Fibroblast of lung (primary cell): ENCODE results near the gene MYBBP1A.

Experiments
- EZH2 ChIP-seq: IDR thresholded peaks from 2 replicates; pipeline ENCODE4 v1.5.1; 2012; ENCODE audit warnings: low read length, control low read depth, mild to moderate bottlenecking; ENCODE audit errors: missing control alignments
- TF ChIP-seq, protein P1 (sequence below), 2 donors: IDR thresholded peaks in 1 of 2; conservative IDR thresholded peaks in 1 of 2; 1 replicate in 1 of 2; 2 replicates in 1 of 2; pipeline ENCODE4 v1.5.1; 2011 to 2012; ENCODE audit warnings: low read length in 2 of 2, control low read depth in 1 of 2, inconsistent platforms in 1 of 2, low read depth in 1 of 2, mild to moderate bottlenecking in 1 of 2

DNA sequence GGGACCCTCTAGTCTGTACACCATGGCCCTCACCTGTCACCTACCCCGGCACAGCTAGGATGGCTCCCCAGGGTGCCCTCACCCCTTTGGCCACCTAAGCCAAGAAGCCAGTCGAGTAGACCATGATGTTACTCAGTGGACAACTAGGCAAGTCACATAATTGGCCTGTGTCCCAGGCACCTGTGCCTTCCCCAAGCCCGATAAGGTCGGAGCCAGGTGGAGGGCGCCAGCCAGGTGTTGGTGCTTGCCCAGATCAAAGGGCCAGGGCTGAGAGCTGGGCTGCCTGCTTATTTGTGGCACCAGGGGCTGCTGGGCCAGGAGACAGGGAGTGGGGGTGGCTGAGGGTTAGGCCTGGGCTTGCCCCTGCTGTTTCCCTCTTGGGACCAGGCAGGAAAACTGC, 39.7 kb downstream of the MYBBP1A start:
- TF ChIP-seq, protein P1, sequence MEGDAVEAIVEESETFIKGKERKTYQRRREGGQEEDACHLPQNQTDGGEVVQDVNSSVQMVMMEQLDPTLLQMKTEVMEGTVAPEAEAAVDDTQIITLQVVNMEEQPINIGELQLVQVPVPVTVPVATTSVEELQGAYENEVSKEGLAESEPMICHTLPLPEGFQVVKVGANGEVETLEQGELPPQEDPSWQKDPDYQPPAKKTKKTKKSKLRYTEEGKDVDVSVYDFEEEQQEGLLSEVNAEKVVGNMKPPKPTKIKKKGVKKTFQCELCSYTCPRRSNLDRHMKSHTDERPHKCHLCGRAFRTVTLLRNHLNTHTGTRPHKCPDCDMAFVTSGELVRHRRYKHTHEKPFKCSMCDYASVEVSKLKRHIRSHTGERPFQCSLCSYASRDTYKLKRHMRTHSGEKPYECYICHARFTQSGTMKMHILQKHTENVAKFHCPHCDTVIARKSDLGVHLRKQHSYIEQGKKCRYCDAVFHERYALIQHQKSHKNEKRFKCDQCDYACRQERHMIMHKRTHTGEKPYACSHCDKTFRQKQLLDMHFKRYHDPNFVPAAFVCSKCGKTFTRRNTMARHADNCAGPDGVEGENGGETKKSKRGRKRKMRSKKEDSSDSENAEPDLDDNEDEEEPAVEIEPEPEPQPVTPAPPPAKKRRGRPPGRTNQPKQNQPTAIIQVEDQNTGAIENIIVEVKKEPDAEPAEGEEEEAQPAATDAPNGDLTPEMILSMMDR (conservative IDR thresholded peaks at IDR 0.05 in 1 of 2, IDR thresholded peaks at IDR 0.05 in 1 of 2; ENCODE audit: low read depth in 1 of 2, low read length in 2 of 2), result no peak
- TF ChIP-seq EZH2, result no peak
